ENCODE measurements around the gene TRIM14.

- TF ChIP-seq SNAI2 (CRISPR knock-in tag; IDR thresholded peaks at IDR 0.05), result no peak
- TF ChIP-seq ZC3H10 (CRISPR knock-in tag; IDR thresholded peaks at IDR 0.05), result no peak
- TF ChIP-seq RARB (CRISPR knock-in tag; IDR thresholded peaks at IDR 0.05), result no peak
- no peak for TF ChIP-seq CSDC2 (CRISPR knock-in tag; IDR thresholded peaks at IDR 0.05)
- TF ChIP-seq POU6F1 (CRISPR knock-in tag; IDR thresholded peaks at IDR 0.05; ENCODE audit: borderline replicate concordance, low read depth), result no peak
- no peak for TF ChIP-seq TOX (CRISPR knock-in tag; IDR thresholded peaks at IDR 0.05; ENCODE audit: borderline replicate concordance)
- TF ChIP-seq ZNF565 (CRISPR knock-in tag; conservative IDR thresholded peaks at IDR 0.05; ENCODE audit: low read depth), result no peak
- TF ChIP-seq ZFP30 (CRISPR knock-in tag; IDR thresholded peaks at IDR 0.05), result no peak
- TF ChIP-seq ZNF70 (CRISPR knock-in tag; IDR thresholded peaks at IDR 0.05), result no peak
- TF ChIP-seq, protein P1, sequence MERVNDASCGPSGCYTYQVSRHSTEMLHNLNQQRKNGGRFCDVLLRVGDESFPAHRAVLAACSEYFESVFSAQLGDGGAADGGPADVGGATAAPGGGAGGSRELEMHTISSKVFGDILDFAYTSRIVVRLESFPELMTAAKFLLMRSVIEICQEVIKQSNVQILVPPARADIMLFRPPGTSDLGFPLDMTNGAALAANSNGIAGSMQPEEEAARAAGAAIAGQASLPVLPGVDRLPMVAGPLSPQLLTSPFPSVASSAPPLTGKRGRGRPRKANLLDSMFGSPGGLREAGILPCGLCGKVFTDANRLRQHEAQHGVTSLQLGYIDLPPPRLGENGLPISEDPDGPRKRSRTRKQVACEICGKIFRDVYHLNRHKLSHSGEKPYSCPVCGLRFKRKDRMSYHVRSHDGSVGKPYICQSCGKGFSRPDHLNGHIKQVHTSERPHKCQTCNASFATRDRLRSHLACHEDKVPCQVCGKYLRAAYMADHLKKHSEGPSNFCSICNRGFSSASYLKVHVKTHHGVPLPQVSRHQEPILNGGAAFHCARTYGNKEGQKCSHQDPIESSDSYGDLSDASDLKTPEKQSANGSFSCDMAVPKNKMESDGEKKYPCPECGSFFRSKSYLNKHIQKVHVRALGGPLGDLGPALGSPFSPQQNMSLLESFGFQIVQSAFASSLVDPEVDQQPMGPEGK (CRISPR knock-in tag; IDR thresholded peaks at IDR 0.05; ENCODE audit: borderline replicate concordance), result no peak
- TF ChIP-seq OSR1 (CRISPR knock-in tag; IDR thresholded peaks at IDR 0.05), result no peak
Observed at GRCh38 chr9:98135558-98135934, 16.5 kb upstream of the TRIM14 start.
